A204.1 (cell line): ENCODE measurements around the gene ABHD15.
"Not testable (repeated sequence)": the region's sequence is repeated elsewhere in the genome, so short reads cannot be mapped to it uniquely, and the experiment has no call there.

Experiments
- FAIRE-seq: peaks from 2 replicates; lab custom pipeline; 2012; peaks lifted over from hg19 to GRCh38; lab: Jason Lieb, UNC

Gene ABHD15

DNA sequence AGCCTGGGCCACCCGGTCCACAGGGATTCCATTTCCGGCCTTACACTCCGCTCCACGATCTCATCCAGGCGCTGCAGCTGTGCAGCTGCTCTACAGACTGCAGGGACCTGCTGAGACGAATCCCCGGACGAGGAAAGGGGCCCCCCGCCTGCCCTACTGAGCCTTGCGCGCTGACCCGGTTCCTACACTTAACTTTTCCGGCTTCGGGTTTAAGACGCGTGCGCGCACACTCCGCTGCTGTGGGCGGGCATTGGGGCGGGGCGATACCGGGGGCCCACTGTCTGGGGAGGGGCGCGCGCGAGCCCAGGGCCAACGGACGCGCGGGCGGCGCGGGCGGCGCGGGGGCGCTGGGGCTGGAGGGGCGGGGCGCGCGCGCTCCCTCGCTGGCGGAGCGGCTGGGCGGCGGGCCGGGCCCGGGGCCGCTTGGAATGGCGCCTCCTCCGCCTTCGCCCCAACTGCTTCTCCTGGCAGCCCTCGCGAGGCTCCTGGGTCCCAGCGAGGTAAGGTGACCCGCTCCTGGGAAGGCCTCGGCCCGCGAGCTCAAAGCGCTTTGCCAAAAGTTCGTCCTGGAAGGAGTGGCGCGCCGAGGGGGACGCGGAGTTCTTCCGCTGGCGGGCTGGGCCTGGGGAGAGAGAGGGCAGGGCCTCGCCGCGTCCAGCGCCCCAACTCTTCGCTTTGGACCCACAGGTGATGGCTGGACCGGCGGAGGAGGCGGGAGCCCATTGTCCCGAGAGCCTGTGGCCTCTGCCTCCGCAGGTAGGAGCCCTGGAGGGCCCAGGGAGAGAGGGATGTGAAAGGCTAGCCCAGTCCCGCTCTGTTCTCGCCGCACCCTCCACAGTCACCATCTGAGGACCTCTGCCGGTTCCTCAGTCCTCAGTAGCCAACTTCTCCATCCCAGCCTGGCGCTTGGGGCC is 1.8 kb upstream of the ABHD15 start, which contains the start of gene TP53I13:
TSS of gene TP53I13 (plus strand) at position 371 of the 914 bp plus-strand sequence. CDS start at position 429, 58 bp downstream.
- FAIRE-seq, result no peak

DNA sequence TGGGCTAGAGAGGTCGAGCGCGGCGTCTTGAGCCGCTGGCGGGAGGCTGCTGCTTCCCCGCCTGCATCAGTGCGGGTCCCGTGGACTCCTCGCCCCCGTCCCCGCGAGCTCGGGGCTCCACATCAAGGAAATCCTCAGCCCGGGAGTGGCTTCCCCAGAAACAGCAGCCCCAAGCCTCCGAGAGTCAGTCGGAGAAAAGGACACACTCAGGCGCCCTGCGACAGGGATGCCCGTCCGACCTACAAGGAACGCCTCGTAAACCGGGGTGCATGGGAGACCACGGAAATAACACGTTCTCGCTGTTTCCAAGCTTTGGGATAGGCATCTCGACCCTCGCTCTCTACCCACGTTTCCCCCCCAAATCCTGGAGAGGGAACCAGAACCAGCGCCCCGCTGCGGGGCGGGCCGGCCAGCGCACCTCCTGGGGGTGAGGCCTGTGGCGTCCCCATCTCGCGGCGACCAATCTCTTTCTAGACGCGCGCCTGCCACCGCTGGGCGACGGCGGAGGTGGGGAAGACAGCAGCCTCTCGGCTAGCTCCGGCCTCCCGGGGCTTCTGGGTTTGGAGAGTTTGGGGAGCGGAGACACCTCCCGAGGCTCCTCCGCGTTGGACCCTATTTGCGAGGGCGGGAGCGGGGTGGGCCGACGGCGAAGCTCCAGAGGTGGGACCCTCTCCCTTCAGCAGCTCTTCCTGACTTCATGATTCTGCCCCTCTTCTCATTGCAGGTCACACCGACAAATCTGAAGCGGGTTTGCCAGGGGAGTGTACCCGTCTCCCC is 905 bp upstream of the ABHD15 start:
- FAIRE-seq, result no peak

DNA sequence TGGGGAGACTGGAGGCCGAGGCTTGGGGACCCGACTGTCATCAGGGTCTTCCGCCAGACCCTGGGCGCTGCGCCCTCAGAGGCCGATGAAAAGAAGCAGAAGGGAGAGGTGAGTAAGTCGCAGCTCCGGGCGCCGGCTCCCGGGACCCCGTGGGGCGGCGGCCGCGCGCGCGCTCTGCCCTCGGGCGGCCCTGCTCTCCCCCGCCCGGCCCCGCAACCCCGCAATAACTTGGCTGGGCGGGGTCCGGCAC is 392 bp upstream of the ABHD15 start:
- no peak for FAIRE-seq

DNA sequence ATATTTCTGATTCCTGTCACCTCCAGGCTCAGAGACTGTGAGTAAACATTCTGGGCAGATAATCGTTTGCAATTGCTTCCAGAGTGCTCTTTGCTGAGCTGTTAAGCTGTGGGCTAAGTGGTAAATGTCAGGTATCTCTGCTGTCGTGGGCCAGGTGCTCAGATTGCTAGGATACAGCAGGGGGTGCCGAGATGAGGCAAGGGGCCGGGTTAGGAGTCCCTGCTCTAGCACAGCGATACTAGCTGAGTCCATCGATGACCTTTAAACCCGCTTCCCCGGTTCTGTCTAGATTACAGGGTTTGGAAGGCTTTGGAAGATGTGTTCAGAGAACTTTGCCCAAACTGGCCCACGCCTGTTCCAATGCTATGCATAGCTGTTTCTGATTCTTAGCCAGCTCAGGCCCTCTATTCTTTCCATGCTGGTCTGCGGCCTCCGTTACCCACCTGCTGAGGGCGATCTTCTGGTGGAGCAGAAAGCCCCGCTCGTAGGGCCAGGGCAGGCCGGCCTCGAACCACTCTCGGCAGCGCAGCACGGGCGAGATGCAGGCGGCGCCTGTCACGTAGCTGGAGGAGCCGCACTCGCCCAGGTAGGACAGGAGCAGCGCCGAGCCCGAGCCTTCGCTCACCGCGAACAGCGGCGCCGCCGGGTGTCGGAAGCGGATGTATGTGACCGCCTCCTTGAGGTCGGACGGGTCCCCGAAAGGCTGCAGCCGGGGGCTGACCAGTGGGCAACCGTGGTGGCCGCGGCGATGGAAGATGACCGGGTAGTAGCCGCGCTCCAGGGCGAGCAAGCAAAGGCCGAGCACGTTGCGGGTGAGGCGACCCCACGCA is 979 bp downstream of the ABHD15 start:
- no peak for FAIRE-seq

DNA sequence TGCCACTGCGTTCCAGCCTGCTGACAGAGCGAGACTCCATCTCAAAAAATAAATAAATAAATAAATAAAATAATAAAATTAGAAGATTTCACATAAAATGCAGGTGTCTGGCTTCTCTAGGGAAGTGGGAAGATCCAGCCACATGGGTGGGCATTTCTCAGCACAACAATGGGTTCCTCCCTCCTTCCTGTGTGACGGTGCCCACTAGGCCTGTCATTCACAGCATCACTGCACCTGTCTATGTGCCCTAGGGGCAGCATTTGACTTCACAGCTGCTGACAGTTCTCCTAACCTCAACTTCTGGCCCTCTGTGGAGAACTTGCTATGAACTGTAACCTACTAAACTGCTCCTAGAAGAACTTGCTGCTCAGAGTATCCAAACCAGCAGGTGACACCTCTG is 3.0 kb downstream of the ABHD15 start:
- no peak for FAIRE-seq

DNA sequence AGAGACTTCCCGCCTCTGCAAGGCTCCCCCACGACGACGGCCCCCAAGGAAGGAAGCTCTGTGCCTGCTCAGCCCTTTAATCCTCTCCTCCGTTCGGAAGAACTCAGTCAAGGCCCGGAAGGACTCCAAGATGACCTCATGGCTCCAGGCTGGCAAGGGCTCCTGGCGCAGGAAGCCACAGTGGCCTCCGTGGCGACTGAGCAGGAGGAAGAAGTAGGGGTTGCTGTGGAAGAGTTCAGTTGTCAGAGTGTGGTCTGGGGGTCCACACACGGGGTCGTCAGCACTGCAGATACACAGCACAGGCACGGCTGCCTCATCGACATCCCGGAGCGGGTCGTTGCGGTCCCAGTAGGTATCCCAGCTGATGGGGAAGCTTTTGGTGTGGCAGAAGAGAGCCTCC is 4.2 kb downstream of the ABHD15 start:
- FAIRE-seq, result no peak

DNA sequence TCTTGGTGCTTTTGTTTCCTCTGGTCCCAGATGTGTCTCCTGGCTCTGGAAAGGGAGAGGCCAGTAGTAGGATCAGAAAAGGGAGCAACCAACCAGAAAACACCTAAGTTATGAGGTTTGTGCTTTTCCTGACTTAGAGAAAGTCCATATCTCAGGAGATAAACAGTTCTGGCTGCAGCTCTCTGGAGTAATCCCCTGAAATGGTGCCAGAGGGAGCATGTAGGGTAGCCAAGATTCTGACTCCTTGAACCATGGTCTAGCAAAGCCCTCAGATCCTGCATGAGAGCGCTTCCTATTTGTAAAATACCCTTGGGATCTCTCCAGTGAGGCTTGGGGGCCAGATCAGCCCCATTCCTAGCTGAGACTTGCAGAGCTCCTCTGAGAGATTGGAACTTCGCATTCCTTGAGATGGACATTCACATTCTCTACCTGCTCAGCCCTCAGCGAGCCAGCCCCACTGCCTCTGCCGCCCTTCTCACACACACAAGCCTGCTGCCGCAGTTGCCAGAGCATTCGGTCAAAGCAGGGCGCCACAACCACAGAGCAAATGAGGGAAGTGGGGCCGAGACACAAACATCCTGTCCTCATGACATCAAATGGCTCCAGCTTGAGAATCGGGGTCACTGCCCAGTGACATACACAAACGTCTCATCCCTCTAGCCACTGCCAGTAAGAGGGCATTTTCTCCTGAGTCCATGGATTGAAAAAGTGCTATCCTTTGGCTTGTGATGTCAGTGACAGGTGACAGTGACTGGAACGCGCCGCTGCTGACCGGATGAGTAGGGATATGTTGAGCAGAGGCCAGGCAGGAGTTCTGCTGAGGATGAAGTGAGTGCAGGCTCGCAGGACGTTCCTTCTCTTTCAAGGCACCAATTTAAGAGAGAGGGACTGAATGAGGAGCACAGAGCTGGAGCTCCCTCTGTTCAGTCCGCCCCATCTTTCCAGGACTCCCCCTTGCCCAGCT is 5.0 kb downstream of the ABHD15 start:
- FAIRE-seq, result no peak

DNA sequence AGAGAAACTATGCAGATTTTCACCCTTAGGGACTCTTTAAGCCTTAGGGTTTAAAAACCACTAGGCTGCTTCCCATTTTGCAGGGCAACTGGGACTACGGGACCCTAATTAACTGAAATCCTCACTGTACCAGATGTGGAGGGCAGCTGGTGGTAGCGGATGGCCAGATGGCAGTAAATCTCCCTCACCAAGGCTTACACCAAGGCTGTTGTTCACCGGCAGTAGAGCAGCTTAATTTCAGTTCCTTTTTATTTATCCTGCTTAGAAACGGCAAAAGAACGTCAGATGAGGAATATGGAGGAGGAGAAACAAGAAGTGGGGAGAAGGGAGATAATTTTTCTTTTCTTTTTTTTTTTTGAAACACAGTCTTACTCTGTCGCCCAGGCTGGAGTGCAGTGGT is 6.5 kb downstream of the ABHD15 start:
- no peak for FAIRE-seq

DNA sequence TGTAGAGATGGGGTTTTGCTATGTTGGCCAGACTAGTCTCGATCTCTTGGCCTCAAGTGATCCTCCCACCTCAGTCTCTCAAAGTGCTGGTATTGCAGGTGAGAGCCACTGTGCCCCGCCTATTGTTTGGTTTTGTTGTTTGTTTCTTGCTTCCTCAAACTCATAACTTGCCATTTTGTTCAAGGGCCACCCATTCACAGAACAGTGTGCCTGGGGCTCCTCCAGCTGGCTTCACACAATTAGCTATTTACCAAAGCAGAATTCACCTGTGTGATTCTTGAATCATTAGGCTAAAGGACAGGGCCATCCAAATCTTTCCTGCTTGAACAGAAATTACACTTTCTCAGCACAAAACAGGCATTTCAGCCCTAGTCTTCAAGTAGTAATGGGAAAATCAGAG is 7.2 kb downstream of the ABHD15 start:
- FAIRE-seq, result no peak

DNA sequence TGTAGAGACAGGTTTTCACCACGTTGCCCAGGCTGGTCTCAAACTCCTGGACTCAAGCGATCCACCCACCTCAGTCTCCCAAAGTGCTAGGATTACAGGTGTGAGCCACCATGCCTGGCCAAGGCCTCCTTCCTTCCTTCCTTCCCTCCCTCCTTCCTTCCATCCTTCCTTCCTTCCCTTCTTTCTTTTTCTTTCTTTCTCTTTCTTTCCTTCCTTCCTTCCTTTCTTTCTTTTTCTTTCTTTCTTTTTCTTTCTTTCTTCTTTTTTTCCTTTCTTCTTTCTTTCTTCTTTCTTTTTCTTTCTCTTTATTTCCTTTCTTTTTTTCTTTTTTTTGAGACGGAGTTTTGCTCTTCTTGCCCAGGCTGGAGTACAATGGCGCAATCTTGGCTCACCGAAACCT is 8.7 kb downstream of the ABHD15 start:
- not testable (repeated sequence) for FAIRE-seq

DNA sequence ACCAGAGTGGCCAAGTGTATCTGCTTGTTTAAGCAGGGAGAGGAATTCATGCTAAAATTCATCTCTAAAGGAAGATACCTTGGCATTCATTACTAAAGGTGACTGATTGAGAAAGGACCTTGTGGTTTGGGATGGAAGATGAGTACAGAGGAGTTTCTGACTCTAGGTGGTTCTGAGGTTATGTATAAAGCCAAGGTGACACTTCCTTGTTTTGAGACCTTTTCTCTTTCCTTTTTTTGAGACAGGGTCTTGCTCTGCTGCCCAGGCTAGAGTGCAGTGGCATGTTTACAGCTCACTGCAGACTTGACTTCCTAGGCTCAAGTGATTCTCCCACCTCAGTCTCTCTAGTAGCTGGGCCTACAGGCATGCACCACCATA is 9.1 kb downstream of the ABHD15 start:
- FAIRE-seq, result no peak

DNA sequence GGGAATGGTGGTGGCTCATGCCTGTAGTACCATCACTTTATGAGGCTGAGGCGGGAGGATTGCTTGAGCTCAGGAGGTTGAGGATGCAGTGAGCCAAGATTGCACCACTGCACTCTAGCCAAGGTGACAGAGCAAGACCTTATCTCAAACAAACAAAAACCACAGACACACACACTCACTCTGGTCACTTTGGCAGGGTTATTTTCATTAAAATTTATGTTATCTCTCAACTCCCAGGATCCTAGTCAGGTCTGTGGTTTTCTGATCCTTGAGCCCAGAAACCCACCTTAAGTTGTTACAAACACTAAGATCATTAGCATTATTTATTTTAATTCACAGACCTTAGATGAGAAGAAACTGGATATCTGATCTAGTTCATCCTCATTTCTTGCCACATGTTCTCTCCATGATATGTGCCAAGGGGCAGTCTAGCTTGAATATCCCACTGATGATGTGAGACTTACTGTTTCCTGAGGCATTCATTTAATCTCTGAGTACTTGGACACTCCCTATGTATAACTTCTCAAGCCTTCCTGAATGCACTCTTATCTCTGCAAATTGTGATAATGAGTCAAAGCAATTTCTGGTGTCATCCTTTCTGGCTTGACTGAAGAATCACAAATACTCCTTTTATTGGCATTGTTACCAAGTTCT is 9.6 kb downstream of the ABHD15 start:
- FAIRE-seq, result no peak

DNA sequence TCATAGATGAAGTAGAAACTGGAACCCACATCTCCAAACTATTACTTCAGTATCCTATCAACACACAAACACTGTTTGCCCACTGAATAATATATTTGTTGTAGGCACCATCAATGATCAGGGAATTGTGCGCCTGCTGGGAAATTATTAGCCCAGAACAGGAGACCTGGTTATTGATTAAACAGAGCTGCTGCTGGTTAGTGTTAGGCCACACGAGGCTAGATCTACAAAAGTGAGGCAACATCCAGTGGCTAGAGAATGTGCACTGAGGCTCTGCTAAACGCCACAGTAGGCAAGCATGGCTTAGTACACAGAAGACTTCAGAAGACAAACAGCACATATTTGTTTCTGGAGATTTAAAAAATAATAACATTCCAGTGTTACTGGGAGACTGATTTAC is 11.0 kb downstream of the ABHD15 start:
- no peak for FAIRE-seq

DNA sequence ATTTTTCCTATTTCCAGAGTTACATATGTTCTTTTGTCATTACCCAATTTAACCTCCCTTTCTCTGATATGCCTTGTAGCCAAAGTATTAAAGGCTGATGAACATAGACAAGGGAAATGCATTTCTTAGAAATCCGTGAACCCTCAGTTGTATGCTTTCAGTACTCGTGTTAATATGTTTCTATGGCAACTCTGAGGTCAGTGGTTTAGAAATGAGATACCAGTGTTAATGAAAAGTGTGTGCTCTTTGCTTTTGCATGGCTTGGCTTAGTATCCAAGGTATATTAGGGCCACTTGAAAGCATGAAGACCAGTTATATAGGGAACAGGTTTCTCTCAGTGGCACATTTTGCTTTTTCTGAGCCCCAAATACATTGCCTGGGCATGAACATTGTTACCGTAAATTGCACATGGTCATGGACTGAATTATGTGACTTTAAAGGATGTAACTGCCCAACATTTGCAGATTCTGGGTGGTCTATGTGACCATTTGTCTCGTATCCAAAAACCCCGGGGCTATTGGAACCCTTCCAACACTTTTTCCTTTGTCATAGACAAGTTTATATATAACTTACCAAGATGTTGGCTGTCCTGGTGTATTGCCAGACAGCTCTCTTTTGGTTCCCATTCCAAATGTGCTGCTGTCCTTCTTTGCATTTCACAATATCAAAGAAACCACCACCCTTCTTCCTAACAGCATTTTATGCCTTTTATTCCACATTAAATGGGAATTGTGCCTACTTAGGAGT is 17.5 kb downstream of the ABHD15 start:
- no peak for FAIRE-seq

DNA sequence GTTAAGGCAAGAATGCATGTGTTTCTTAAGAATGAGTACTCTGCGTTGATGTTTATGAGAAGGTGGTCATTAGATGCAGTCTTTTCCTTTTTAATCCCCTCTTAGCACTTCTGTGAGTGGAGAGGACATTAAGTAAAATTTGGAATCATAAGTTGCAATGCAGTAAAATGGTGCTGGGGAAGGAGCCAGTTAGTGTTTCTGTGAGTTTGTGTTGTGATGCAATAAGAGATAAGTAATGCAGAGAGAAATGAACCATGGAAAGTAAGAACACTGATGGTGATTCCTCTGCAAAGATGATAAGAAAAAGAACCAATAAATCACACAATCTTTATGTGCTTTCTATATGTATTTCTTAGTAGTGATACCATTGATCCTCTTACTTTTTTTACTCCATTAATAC is 20.0 kb downstream of the ABHD15 start:
- no peak for FAIRE-seq

DNA sequence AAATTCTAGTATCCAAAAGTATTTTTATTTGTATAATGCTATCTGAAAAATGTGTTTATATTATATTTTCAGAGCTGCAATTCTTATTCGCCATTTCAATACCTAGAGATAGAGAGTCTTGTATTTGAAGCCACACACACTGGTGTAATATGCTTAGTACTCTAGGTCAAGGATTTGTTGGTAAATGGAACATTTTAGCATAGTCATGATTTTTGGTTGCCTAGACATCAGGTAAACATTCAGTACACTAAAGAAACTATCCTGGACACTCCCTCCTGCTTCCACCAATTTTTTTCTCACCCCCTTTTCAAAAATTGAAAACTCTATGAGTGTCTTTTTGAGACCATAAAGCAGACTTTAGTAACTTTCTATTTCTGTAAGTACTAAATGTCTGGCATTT is 20.8 kb downstream of the ABHD15 start:
- no peak for FAIRE-seq

DNA sequence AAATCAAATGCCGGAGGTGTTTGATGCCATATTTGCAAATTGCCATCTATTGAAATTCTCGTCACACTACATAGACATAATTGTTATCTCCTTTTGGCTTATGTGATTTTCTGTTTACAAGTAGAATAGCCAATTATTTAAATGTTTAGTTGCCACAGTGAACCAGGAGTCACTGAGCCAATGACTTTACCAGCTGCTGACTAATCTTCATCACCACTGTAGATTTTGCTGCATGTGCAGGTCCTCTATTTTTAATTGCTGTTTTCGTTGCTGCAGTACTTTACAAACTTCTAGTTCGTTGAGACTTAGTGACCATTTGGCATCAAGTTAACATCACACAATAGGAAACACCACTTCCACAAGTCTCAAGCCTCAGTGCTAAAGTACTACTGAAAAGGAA is 22.8 kb downstream of the ABHD15 start:
- FAIRE-seq, result no peak

DNA sequence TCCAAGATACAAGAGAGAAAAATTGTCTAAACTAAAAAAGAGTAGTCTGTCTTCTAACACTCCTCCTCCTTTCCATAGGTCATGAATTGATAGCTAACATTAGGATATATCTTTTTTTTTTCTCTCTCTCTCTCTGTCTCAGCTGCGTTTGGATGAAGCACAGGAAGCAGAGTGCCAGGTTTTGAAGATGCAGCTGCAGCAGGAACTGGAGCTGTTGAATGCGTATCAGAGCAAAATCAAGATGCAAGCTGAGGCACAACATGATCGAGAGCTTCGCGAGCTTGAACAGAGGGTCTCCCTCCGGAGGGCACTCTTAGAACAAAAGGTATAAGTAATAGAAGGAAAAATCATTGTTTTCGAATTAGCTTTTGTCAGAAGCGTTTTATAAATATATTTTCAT is 32.9 kb downstream of the ABHD15 start:
- FAIRE-seq, result no peak

DNA sequence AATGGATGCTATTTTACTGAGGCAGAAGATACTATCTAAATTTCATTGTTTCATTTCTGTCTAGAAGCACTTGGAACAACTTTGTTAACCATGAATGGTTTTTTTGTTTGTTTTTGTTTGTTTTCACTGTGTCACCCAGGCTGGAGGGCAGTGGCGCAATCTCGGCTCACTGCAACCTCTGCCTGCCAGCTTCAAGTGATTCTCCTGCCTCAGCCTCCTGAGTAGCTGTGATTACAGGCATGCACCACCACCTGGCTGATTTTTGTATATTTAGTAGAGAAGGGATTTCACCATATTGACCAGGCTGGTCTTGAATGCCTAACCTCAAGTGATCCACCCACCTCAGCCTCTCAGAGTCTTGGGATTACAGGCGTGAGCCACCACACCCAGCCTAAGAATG is 40.5 kb downstream of the ABHD15 start:
- no peak for FAIRE-seq

DNA sequence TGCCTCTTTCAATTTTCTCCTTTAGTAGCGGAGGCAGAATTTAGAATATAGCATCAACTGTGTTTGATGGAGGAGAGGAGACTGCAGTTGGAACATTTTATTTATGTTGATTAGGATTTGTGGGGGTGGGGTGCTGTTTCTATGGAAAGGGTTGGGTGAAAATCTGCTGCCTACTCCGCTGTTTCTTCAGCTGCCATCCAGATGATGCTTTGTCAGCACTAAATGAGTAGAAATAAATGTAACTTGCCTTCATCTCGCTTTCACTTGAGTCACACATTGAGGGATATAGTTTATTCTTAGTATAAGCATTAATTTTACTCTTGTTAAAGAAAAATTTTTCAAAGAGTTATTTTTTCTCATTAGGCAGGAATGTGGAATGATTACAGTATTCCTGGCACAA is 42.1 kb downstream of the ABHD15 start:
- no peak for FAIRE-seq

DNA sequence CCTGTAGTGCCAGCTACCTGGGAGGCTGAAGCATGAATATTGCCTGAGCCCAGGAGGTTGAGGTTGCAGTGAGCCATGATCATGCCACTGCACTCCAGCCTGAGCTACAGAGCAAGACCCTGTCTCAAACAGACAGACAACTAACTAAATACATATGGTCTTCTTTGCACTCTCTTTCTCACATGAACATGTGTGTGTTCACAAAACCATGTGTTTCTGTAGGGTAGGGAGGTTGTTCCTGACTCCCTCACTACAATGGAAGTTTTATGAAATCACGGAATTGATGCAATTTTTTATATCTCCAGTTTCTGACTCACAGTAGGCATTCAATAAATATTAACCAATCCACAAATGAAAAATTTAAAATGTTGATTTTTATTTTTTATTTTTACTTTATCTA is 48.5 kb downstream of the ABHD15 start:
- FAIRE-seq, result no peak
